GM12874 (cell line): ENCODE data around the gene IQCE.

Experiments used
- TF ChIP-seq, protein P1 (sequence below): IDR thresholded peaks from 2 replicates; pipeline ENCODE4 v1.5.1; 2011; ENCODE audit warnings: low read depth, mild to moderate bottlenecking, control low read depth, low read length, moderate library complexity; ENCODE audit not compliant: insufficient read depth

IQCE gene

DNA sequence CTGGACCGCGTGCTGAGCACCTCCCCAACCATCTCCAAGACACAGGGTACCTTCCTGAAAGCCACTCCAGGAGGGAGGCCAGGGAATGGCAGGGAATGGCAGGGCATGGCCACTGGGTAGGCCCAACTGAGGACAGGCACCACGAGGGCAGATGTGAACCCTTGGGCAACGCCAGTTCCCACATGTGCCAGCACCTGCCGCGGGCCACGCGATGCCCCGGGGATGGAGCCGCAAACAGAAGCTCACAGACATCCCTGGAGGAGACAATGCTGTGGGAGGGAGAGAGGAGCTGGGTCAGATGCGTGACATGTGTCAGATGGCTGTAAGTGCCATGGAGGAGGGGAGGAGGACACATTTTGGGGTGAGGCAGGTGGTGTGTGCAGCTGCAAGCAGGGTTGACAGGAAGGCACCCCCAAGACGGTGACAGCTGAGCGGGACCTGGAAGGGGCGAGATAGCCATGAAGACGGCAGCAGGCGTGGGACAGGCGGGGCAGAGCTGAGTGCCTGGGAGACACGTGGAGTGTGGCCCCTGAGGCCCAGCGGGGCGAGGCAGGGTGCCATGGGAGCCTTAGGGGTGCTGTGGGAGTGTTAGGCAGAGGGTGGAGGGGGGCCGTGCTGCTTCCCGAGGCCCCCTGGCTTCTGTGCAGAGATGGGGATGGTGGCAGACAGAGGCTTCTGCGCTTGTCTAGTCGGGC lies 27.7 kb downstream of the IQCE start:
- TF ChIP-seq, protein P1, sequence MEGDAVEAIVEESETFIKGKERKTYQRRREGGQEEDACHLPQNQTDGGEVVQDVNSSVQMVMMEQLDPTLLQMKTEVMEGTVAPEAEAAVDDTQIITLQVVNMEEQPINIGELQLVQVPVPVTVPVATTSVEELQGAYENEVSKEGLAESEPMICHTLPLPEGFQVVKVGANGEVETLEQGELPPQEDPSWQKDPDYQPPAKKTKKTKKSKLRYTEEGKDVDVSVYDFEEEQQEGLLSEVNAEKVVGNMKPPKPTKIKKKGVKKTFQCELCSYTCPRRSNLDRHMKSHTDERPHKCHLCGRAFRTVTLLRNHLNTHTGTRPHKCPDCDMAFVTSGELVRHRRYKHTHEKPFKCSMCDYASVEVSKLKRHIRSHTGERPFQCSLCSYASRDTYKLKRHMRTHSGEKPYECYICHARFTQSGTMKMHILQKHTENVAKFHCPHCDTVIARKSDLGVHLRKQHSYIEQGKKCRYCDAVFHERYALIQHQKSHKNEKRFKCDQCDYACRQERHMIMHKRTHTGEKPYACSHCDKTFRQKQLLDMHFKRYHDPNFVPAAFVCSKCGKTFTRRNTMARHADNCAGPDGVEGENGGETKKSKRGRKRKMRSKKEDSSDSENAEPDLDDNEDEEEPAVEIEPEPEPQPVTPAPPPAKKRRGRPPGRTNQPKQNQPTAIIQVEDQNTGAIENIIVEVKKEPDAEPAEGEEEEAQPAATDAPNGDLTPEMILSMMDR, result no peak

DNA sequence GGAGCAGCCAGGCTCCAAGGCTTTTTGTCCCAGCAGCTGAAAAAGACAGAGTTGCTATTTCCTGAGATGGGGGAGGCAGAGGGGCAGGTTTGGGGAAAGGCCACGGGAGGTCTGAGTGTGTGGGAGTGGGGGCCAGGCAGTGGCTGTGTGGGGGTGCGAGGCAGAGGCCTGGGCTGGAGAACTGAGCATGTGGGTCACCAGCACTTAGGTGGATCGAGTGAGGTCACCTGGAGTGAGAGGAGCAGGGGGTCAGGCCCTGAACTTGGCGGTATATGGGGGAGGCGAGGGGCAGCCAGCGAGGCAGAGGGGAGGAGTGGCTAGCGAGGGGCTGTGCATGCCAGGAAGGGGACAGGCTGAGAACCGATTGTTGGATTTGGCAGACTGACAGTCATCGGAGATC lies 28.4 kb downstream of the IQCE start:
- TF ChIP-seq, protein P1, result no peak

DNA sequence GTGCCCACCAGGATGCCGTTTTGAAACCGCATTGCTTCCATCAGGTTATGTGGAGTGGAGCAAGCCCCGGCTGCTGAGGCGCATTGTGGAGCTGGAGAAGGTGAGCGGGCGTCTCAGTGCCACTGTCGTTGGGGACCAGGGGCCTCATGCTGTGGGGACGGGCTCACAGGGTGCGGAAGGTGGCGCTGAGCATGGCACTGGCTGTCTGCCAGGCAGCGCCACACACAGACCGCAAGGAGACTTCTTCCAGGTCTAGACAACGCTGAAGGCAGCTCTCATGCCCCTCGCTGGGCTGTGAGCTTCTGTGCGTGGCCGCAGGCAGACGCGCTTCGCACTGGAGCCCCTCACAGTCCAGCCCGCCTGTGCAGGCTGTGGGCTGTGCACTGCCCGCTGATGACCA lies 29.0 kb downstream of the IQCE start:
- TF ChIP-seq, protein P1, result no peak

DNA sequence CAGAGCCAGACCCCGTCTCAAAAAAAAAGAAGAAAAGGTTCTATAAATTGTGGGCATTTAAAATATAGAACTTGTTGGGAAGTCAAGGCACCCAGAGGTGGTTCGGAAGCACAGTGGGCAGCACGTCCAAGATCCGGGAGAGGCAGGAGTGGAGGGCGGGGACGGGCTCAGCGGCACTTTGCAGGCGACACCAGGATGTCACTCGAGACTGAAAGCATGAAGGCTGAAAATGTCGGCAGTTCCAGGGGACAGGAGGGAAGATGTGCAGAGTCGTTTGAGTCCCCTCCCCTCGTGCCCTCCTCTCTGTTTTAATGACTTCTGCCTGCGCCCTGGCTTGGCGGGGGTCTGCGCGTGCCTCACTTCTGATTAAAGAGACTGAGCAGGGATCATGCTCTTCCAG lies 30.6 kb downstream of the IQCE start:
- TF ChIP-seq, protein P1, result no peak

DNA sequence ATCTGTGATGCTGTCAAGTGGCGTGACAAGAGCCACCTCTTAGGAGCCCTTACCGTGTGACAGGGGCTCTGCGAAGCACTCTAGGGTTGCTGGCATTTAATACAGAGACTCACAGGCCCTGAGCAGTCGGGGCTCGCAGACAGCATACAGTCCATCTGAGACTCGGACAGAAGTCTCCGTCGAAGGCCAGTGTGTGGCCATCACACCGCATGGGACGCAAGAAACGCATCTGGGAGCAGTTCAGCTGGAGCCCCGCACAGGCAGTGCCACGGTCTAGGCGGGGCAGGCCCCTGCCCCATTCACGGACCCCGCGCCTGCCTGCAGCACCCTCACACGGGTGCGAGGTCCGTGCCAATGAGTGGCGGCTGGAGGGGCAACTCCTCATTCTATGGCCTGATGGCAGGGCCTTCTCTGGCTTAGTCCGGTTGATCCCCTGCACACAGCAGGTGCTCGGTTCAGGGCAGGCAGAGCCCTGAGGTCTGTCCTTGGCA lies 33.6 kb downstream of the IQCE start:
- TF ChIP-seq, protein P1, result no peak

DNA sequence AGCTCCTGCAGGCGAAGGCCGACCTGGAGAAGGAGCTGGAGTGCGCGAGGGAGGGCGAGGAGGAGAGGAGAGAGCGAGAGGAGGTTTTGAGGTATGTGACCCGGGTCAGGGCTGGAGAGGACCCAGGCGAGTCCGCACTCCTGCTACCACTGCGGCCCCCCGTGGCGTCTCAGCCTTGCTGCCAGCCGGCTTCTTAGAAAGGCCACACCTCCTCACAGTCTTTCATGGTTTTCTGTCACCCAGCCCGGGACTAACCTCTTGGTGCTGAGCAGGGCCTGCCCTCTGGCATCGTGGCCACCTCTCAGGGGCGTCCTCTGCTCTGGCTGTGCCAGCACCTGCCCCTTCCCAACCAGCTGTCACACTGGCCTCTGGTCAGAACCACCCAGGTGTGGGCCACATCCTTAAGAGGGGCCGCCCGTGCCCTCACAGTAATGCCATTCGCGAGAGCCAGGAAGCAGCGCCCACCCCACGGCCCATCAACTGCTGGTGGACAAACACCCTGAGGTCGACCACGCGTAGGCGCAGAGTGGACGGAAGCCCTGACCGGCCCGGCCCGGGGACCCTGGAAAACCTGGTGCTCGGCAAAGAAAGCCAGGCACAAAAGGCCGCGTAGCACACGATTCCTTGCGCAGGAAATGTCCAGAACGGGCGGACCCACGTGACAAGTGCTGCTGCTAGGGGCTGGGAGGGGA lies 34.4 kb downstream of the IQCE start:
- TF ChIP-seq, protein P1, result no peak

DNA sequence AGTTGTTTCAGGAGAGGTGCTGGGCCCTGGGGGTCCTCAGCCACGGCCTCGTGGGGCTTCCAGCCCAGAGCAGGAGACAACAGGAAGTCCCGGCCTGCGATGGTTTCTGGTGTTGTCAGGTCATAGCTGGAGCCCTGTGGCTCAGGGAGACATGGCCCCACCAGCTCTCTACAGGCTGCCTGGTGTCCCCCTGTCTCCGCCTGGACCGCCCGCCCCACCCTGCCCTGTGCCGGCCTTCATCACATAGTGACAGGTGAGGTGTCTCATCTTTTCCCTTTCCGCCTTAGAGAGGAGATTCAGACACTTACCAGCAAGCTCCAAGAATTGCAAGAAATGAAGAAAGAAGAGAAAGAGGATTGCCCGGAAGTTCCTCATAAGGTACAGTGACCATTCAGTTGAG lies 35.8 kb downstream of the IQCE start:
- TF ChIP-seq, protein P1, result no peak
